Endothelial cell of umbilical vein (primary cell): Measurements from ENCODE around the gene MYO1A. TPM values are rescaled to one million over a fixed set of nuclear protein-coding genes. Genes with fewer than 3 reads are reported as not detected.

Experiments used
- BruUV-seq: library from RNA; stranded (reverse); fragments of 400-500 nt; replicated peaks from 2 replicates; lab custom pipeline; 2021; lab: Mats Ljungman, UMichigan
- CTCF ChIA-PET: fragments of 300-600, 350-600 bp; sonication (Branson Sonifier 250); formaldehyde crosslinking; loops from one replicate; lab custom pipeline; 2021; ENCODE audit warnings: antibody characterized with exemption, inconsistent platforms; lab: Charles Lee
- POLR2A ChIA-PET: fragments of 300-600, 350-600 bp; sonication (Branson Sonifier 250); formaldehyde crosslinking; loops from one replicate; lab custom pipeline; 2021; ENCODE audit warnings: antibody characterized with exemption, inconsistent platforms; lab: Charles Lee
- DNase-seq: peaks from one replicate; pipeline ENCODE4 v3.0.0-alpha.2; 2011; ENCODE audit warnings: low read depth, low spot score
- FAIRE-seq: peaks from 2 replicates; lab custom pipeline; 2011; peaks lifted over from hg19 to GRCh38; lab: Jason Lieb, UNC
- H2AFZ ChIP-seq: 2 replicates; pipeline ENCODE4 v1.6.0; 2012; ENCODE audit warnings: low read depth, low read length, control low read depth, inconsistent platforms
- H3K27ac ChIP-seq: 2 replicates; pipeline ENCODE4 v1.5.1; 2011; ENCODE audit warnings: low read depth, mild to moderate bottlenecking, control low read depth, low read length, moderate library complexity; ENCODE audit not compliant: insufficient read depth
- H3K27me3 ChIP-seq, 2 experiments: 2 replicates each; pipeline versions ENCODE4 v1.6.0 to v1.6.1; 2011; ENCODE audit warnings: low read length in 2 of 2, mixed read lengths in 1 of 2; ENCODE audit not compliant: control insufficient read depth in 2 of 2, insufficient read depth in 2 of 2
- H3K36me3 ChIP-seq, 2 experiments: 2 replicates in 1 of 2; 3 replicates in 1 of 2; pipeline ENCODE4 v1.5.1; 2011; ENCODE audit warnings: low read length in 2 of 2, mild to moderate bottlenecking in 1 of 2, moderate library complexity in 1 of 2; ENCODE audit not compliant: control insufficient read depth in 2 of 2, insufficient read depth in 2 of 2; ENCODE audit errors: extremely low read depth in 1 of 2
- H3K4me1 ChIP-seq: 3 replicates; pipeline ENCODE4 v1.5.1; 2011; ENCODE audit warnings: mild to moderate bottlenecking, low read length; ENCODE audit not compliant: control insufficient read depth, insufficient read depth; ENCODE audit errors: extremely low read depth
- H3K4me2 ChIP-seq: 2 replicates; pipeline ENCODE4 v1.6.1; 2011; ENCODE audit warnings: low read length, control low read depth, mixed read lengths; ENCODE audit not compliant: insufficient read depth
- H3K4me3 ChIP-seq, 3 experiments: fragments of 200-600 bp in 1 of 3; sonication (generic), shearing (Covaris generic) in 1 of 3; replicated peaks in 1 of 3; 2 replicates each; pipeline ENCODE4 v1.5.1; 2011 to 2016; ENCODE audit warnings: control low read depth in 3 of 3, low read length in 3 of 3, mild to moderate bottlenecking in 2 of 3, inconsistent platforms in 1 of 3, low read depth in 1 of 3, moderate library complexity in 1 of 3; ENCODE audit not compliant: insufficient read depth in 1 of 3
- H3K79me2 ChIP-seq: 2 replicates; pipeline ENCODE4 v1.6.0; 2012; ENCODE audit warnings: low read length, inconsistent platforms; ENCODE audit not compliant: control insufficient read depth, insufficient read depth
- H3K9ac ChIP-seq: replicated peaks from 2 replicates; pipeline ENCODE3; 2011; ENCODE audit warnings: low read length, control low read depth; ENCODE audit not compliant: insufficient read depth; ENCODE audit errors: extremely low read depth
- H3K9me1 ChIP-seq: replicated peaks from 3 replicates; pipeline ENCODE4 v1.6.0; 2011; ENCODE audit warnings: mild to moderate bottlenecking, low read length; ENCODE audit not compliant: control insufficient read depth, insufficient read depth; ENCODE audit errors: extremely low read depth
- H3K9me3 ChIP-seq: replicated peaks from 2 replicates; pipeline ENCODE4 v1.5.1; 2012; ENCODE audit warnings: low read length, inconsistent platforms; ENCODE audit not compliant: control insufficient read depth, insufficient read depth
- H4K20me1 ChIP-seq: replicated peaks from 2 replicates; pipeline ENCODE3; 2011; ENCODE audit warnings: mild to moderate bottlenecking, low read length; ENCODE audit not compliant: control insufficient read depth, insufficient read depth; ENCODE audit errors: extremely low read depth
- EZH2 ChIP-seq: IDR thresholded peaks from 2 replicates; pipeline ENCODE4 v1.6.1; 2012; ENCODE audit warnings: borderline replicate concordance, low read depth, mild to moderate bottlenecking, moderate library complexity, low read length, inconsistent platforms; ENCODE audit not compliant: severe bottlenecking
- FOS ChIP-seq: IDR thresholded peaks from 2 replicates; pipeline ENCODE4 v1.6.1; 2011; ENCODE audit warnings: mild to moderate bottlenecking, low read length, moderate library complexity, borderline replicate concordance; ENCODE audit not compliant: insufficient read depth
- GATA2 ChIP-seq: IDR thresholded peaks from 2 replicates; pipeline ENCODE4 v1.7.0; 2011; ENCODE audit warnings: low read depth, mild to moderate bottlenecking, moderate library complexity, mixed read lengths, low read length; ENCODE audit not compliant: insufficient read length, insufficient read depth
- JUN ChIP-seq: IDR thresholded peaks from 2 replicates; pipeline ENCODE4 v1.6.1; 2011; ENCODE audit warnings: borderline replicate concordance, low read depth; ENCODE audit not compliant: insufficient read length, insufficient read depth
- MAX ChIP-seq: IDR thresholded peaks from 2 replicates; pipeline ENCODE4 v1.6.1; 2011; ENCODE audit not compliant: insufficient read depth, insufficient read length
- MYC ChIP-seq: IDR thresholded peaks from one replicate; pipeline ENCODE4 v1.6.1; 2011; ENCODE audit warnings: mild to moderate bottlenecking, low read depth, low read length
- POLR2A ChIP-seq: IDR thresholded peaks from 2 replicates; pipeline ENCODE4 v1.6.1; 2012; ENCODE audit warnings: low read depth, mild to moderate bottlenecking, control low read depth, low read length
- POLR2AphosphoS5 ChIP-seq: IDR thresholded peaks from 2 replicates; pipeline ENCODE4 v1.6.1; 2012; ENCODE audit warnings: low read depth, mild to moderate bottlenecking, control low read depth, low read length, moderate library complexity; ENCODE audit not compliant: insufficient read depth
- dilution Hi-C: fragments of 300-500 bp; cut with MboI; formaldehyde crosslinking; loops from one replicate; pipeline ENCODE4 v1.15.0; 2019; ENCODE audit warnings: low sequenced_read_pairs; ENCODE audit not compliant: extremely low pct_ligation_motif_present
- intact Hi-C: fragments of 100-400 bp; cut with micrococcal nuclease; formaldehyde crosslinking; loops from one replicate; pipeline ENCODE4 v1.10.0; 2022
- polyA plus RNA-seq, 4 experiments: library from polyadenylated mRNA; depleted of rRNA in 3 of 4; stranded (reverse) in 3 of 4; unstranded in 1 of 4; fragments of >200 nt; gene quantifications; 2 replicates each; pipeline versions ENCODE4 v1.2.1 to v1.2.3, GENCODE V29; 2011 to 2012; ENCODE audit warnings: missing spikeins in 1 of 4
- total RNA-seq: library from RNA; stranded (reverse); gene quantifications from 2 replicates; pipeline ENCODE4 v1.2.3, GENCODE V29; 2021
- TF ChIP-seq, protein P1 (sequence below), 2 donors: IDR thresholded peaks; 1 replicate in 1 of 2; 2 replicates in 1 of 2; pipeline ENCODE4 v1.5.1; 2011; ENCODE audit warnings: low read length in 2 of 2, mild to moderate bottlenecking in 2 of 2, moderate library complexity in 2 of 2, control low read depth in 1 of 2, inconsistent platforms in 1 of 2, low read depth in 1 of 2; ENCODE audit not compliant: insufficient read depth in 1 of 2; ENCODE audit errors: extremely low read depth in 1 of 2

The MYO1A gene
- total and polyA plus RNA-seq, 2 donors (not counting 3 experiments of a cell fraction or from before 2014, with no cell fraction given) = not detected

- dilution Hi-C loops = no loop called here
- peaks cover 2% of the 10 kb centered on the region for H3K79me2 ChIP-seq
- no peak overlapping the region for H2AFZ ChIP-seq
- H3K4me2 ChIP-seq = no peak overlapping the region
- H3K27me3 ChIP-seq = no peaks in the 10 kb centered on the region
- H3K36me3 ChIP-seq = peaks cover 0 to 7% of the 10 kb centered on the region in 2 experiments
- H3K4me3 ChIP-seq = no peak overlapping the region
- H3K27ac ChIP-seq = no peak overlapping the region
- TF ChIP-seq JUN (no peak), POLR2A (no peak), EZH2 (no peak), MYC (no peak), POLR2AphosphoS5 (no peak), MAX (no peak), GATA2 (no peak), FOS (no peak)
- TF ChIP-seq, protein P1, sequence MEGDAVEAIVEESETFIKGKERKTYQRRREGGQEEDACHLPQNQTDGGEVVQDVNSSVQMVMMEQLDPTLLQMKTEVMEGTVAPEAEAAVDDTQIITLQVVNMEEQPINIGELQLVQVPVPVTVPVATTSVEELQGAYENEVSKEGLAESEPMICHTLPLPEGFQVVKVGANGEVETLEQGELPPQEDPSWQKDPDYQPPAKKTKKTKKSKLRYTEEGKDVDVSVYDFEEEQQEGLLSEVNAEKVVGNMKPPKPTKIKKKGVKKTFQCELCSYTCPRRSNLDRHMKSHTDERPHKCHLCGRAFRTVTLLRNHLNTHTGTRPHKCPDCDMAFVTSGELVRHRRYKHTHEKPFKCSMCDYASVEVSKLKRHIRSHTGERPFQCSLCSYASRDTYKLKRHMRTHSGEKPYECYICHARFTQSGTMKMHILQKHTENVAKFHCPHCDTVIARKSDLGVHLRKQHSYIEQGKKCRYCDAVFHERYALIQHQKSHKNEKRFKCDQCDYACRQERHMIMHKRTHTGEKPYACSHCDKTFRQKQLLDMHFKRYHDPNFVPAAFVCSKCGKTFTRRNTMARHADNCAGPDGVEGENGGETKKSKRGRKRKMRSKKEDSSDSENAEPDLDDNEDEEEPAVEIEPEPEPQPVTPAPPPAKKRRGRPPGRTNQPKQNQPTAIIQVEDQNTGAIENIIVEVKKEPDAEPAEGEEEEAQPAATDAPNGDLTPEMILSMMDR (IDR thresholded peaks at IDR 0.05; ENCODE audit: extremely low read depth in 1 of 2, insufficient read depth in 1 of 2, low read depth in 1 of 2, low read length in 2 of 2) = no peak
- CTCF ChIA-PET = interaction anchor here (1.0 to 2.2 kb wide), 4 partner anchors 8 to 156 kb away, joined by 3 to 20 read pairs (median 4); no protein-coding TSS in a partner anchor
- intact Hi-C loops = no loop called here
- no TSS peak for BruUV-seq
- H3K9me1 ChIP-seq = no peaks in the 10 kb centered on the region
- H4K20me1 ChIP-seq = no peaks in the 10 kb centered on the region
- DNase-seq (no peak), FAIRE-seq (no peak)
- no peak overlapping the region for H3K9ac ChIP-seq
- H3K9me3 ChIP-seq = no peaks in the 10 kb centered on the region
- H3K4me1 ChIP-seq = peaks cover 9% of the 10 kb centered on the region
- POLR2A ChIA-PET = no interaction called here
Observed at GRCh38 chr12:56995930-56996496, 53.9 kb downstream of the MYO1A start.
